IMR-90 (cell line): ENCODE data around the gene RBFOX1. TPM values are rescaled to one million over a fixed set of nuclear protein-coding genes. Genes with fewer than 3 reads are reported as not detected.

Experiments
- ATAC-seq: fragments of 200-7000 bp; cut with Tn5 transposase; 2 replicates; pipeline ENCODE4 v1.9.1; 2020; ENCODE audit warnings: low read depth, mild to moderate bottlenecking, moderate library complexity
- BruUV-seq: library from RNA; stranded (reverse); fragments of 400-500 nt; replicated peaks from 2 replicates; lab custom pipeline; 2021; lab: Mats Ljungman, UMichigan
- CTCF ChIA-PET: fragments of 300-600 bp; formaldehyde crosslinking; extraction: SDS; loops from one replicate; lab custom pipeline; 2021; ENCODE audit warnings: antibody characterized with exemption; lab: Yijun Ruan, JAX
- POLR2A ChIA-PET: fragments of 300-600 bp; sonication (Branson Sonifier 250); formaldehyde crosslinking; loops from one replicate; lab custom pipeline; 2022; ENCODE audit warnings: antibody characterized with exemption; ENCODE audit not compliant: unreplicated experiment; lab: Charles Lee
- DNase-seq: peaks from one replicate; pipeline ENCODE4 v3.0.0; 2013
- H2AFZ ChIP-seq: replicated peaks from 2 replicates; pipeline ENCODE3; 2013; ENCODE audit warnings: low read length, mild to moderate bottlenecking; ENCODE audit not compliant: poor library complexity
- H2AK5ac ChIP-seq: 2 replicates; pipeline ENCODE4 v1.6.1; 2013; ENCODE audit warnings: low read depth, low read length, inconsistent platforms
- H2AK9ac ChIP-seq: replicated peaks from 2 replicates; pipeline ENCODE3; 2013; ENCODE audit warnings: mild to moderate bottlenecking, low read depth, low read length, moderate library complexity; ENCODE audit not compliant: poor library complexity
- H2BK120ac ChIP-seq: 2 replicates; pipeline ENCODE4 v1.6.1; 2013; ENCODE audit warnings: low read depth, low read length, inconsistent platforms
- H2BK15ac ChIP-seq: 3 replicates; pipeline ENCODE4 v1.6.1; 2013; ENCODE audit warnings: low read depth, low read length, inconsistent platforms
- H2BK20ac ChIP-seq: 2 replicates; pipeline ENCODE4 v1.6.1; 2013; ENCODE audit warnings: low read depth, mild to moderate bottlenecking, inconsistent platforms, low read length, moderate library complexity
- H2BK5ac ChIP-seq: 2 replicates; pipeline ENCODE4 v1.6.1; 2013; ENCODE audit warnings: mild to moderate bottlenecking, low read depth, low read length, inconsistent platforms; ENCODE audit not compliant: poor library complexity, severe bottlenecking
- H3K14ac ChIP-seq: replicated peaks from 2 replicates; pipeline ENCODE4 v1.6.1; 2013; ENCODE audit warnings: low read depth, low read length, inconsistent platforms
- H3K18ac ChIP-seq: 2 replicates; pipeline ENCODE4 v1.6.1; 2013; ENCODE audit warnings: low read depth, low read length, control low read depth
- H3K23ac ChIP-seq: 2 replicates; pipeline ENCODE4 v1.6.1; 2013; ENCODE audit warnings: low read depth, low read length, inconsistent platforms
- H3K27ac ChIP-seq: 2 replicates; pipeline ENCODE4 v1.5.1; 2013; ENCODE audit warnings: mild to moderate bottlenecking, control low read depth, low read length; ENCODE audit not compliant: insufficient read depth
- H3K27me3 ChIP-seq: 2 replicates; pipeline ENCODE4 v1.6.1; 2013; ENCODE audit warnings: low read length; ENCODE audit not compliant: control insufficient read depth, insufficient read depth
- H3K36me3 ChIP-seq: 2 replicates; pipeline ENCODE4 v1.6.1; 2013; ENCODE audit warnings: low read length, mixed read lengths; ENCODE audit not compliant: control insufficient read depth, insufficient read depth
- H3K4ac ChIP-seq: 2 replicates; pipeline ENCODE4 v1.6.1; 2013; ENCODE audit warnings: low read depth, low read length, inconsistent platforms
- H3K4me1 ChIP-seq: 2 replicates; pipeline ENCODE4 v1.6.1; 2013; ENCODE audit warnings: low read length, mixed read lengths; ENCODE audit not compliant: control insufficient read depth, insufficient read depth
- H3K4me2 ChIP-seq: 2 replicates; pipeline ENCODE4 v1.6.1; 2013; ENCODE audit warnings: low read depth, mild to moderate bottlenecking, control low read depth, low read length, moderate library complexity
- H3K4me3 ChIP-seq: 2 replicates; pipeline ENCODE4 v1.5.1; 2013; ENCODE audit warnings: low read depth, mild to moderate bottlenecking, control low read depth, low read length, moderate library complexity; ENCODE audit not compliant: insufficient read depth
- H3K56ac ChIP-seq: 2 replicates; pipeline ENCODE4 v1.6.1; 2013; ENCODE audit warnings: low read length, inconsistent platforms; ENCODE audit not compliant: insufficient read depth; ENCODE audit errors: extremely low read depth
- H3K79me1 ChIP-seq, 2 experiments: 2 replicates each; pipeline ENCODE4 v1.6.1; 2013; ENCODE audit warnings: low read length in 2 of 2, inconsistent platforms in 1 of 2, low read depth in 1 of 2
- H3K9ac ChIP-seq: 2 replicates; pipeline ENCODE4 v1.6.1; 2013; ENCODE audit warnings: low read depth, low read length, control low read depth
- H3K9me1 ChIP-seq: 2 replicates; pipeline ENCODE4 v1.6.1; 2013; ENCODE audit warnings: low read length, inconsistent platforms; ENCODE audit not compliant: insufficient read depth
- H3K9me3 ChIP-seq: 2 replicates; pipeline ENCODE4 v1.6.1; 2013; ENCODE audit warnings: low read length; ENCODE audit not compliant: control insufficient read depth, insufficient read depth
- H4K20me1 ChIP-seq: 2 replicates; pipeline ENCODE4 v1.6.1; 2013; ENCODE audit warnings: low read length, inconsistent platforms; ENCODE audit not compliant: insufficient read depth
- H4K5ac ChIP-seq: 2 replicates; pipeline ENCODE4 v1.6.1; 2013; ENCODE audit warnings: mild to moderate bottlenecking, low read depth, low read length, control low read depth
- H4K8ac ChIP-seq, 2 experiments: 2 replicates each; pipeline ENCODE4 v1.6.1; 2013; ENCODE audit warnings: low read depth in 2 of 2, low read length in 2 of 2, control low read depth in 1 of 2, inconsistent platforms in 1 of 2
- H4K91ac ChIP-seq: 2 replicates; pipeline ENCODE4 v1.6.1; 2013; ENCODE audit warnings: low read depth, low read length, inconsistent platforms; ENCODE audit not compliant: insufficient read depth
- MAZ ChIP-seq: IDR thresholded peaks from 2 replicates; pipeline ENCODE4 v1.6.1; 2012; ENCODE audit warnings: low read depth, mild to moderate bottlenecking, low read length, improper control_type of control experiment, moderate library complexity, borderline replicate concordance
- NFE2L2 ChIP-seq: fragments of 150-350 bp; IDR thresholded peaks from 2 replicates; pipeline ENCODE4 v1.6.1; 2016; ENCODE audit warnings: low read depth, mild to moderate bottlenecking, low read length
- WGBS, 2 experiments: methylation state at CpG; one replicate each; pipeline versions ENCODE4 v1.1.5 to v1.1.7; 2013; ENCODE audit warnings: missing lambda C conversion rate in 2 of 2; ENCODE audit not compliant: insufficient read length in 1 of 2; ENCODE audit errors: extremely low coverage in 2 of 2; 5-methylcytosine and 5-hydroxymethylcytosine counted together
- dilution Hi-C: fragments of 300-500 bp; cut with HindIII; formaldehyde crosslinking; loops from one replicate; pipeline ENCODE4 v1.14.3; 2018; ENCODE audit warnings: low sequenced_read_pairs; ENCODE audit not compliant: unreplicated experiment
- in situ Hi-C: fragments of 300-500 bp; cut with MboI; formaldehyde crosslinking; loops from 3 replicates; pipeline ENCODE4 v1.14.3; 2019; ENCODE audit warnings: low sequenced_read_pairs, inconsistent platforms, mixed read lengths
- intact Hi-C: fragments of 100-400 bp; cut with micrococcal nuclease; formaldehyde crosslinking; loops from 2 replicates; pipeline ENCODE4 v1.10.0; 2022
- polyA plus RNA-seq, 3 experiments: library from polyadenylated mRNA; depleted of rRNA; stranded (reverse); fragments of >200 nt; gene quantifications; 2 replicates each; pipeline ENCODE4 v1.2.3, GENCODE V29; 2012; ENCODE audit warnings: low replicate concordance in 1 of 3
- total RNA-seq: library from RNA; depleted of rRNA; stranded (reverse); fragments of >200 nt; gene quantifications from 2 replicates; pipeline ENCODE4 v1.2.3, GENCODE V29; 2012

Gene RBFOX1
- total and polyA plus RNA-seq, 2 of the 4 experiments (the other 2 are of a cell fraction): not detected

DNA sequence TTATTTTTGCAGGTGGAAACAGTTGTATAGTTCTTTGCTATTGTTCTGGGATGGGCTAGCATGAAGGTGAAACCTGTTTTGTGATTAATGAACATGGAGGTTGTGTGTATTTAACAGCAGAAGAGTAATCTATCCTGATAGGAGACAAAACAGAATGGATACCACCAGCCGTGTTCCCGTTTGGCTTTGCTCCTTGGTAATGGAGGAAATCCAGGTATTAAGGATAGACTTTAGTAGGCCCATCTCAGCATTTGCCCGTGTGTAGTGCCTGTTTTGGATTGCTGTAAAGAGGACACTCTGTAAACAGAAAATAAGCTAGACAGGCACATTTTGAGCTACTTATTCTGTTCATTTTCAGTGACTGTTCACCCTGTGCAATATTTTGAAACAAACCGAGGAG, 215.1 kb downstream of the RBFOX1 start:
- no peak overlapping the region for H2BK5ac ChIP-seq
- H2BK20ac ChIP-seq: no peak overlapping the region
- no peak overlapping the region for H2BK120ac ChIP-seq
- H3K23ac ChIP-seq: no peak overlapping the region
- no peak overlapping the region for H2AK9ac ChIP-seq
- no peak overlapping the region for H4K91ac ChIP-seq
- POLR2A ChIA-PET: no interaction called here
- CTCF ChIA-PET: no interaction called here
- dilution Hi-C loops: no loop called here
- intact Hi-C loops: no loop called here
- no peaks in the 10 kb centered on the region for H4K20me1 ChIP-seq
- H3K4ac ChIP-seq: no peak overlapping the region
- ATAC-seq: no peak
- BruUV-seq: no TSS peak
- H4K5ac ChIP-seq: no peak overlapping the region
- H3K4me1 ChIP-seq: no peaks in the 10 kb centered on the region
- no peaks in the 10 kb centered on the region for H3K27me3 ChIP-seq
- no peak overlapping the region for H3K9ac ChIP-seq
- no peak overlapping the region for H3K4me2 ChIP-seq
- H3K56ac ChIP-seq: no peak overlapping the region
- no peak overlapping the region for H2AK5ac ChIP-seq
- WGBS, 2 experiments: no CpG with 5 or more reads among the region's 4 CpGs
- no peaks in the 10 kb centered on the region for H3K79me1 ChIP-seq
- H3K36me3 ChIP-seq: no peaks in the 10 kb centered on the region
- H3K18ac ChIP-seq: no peak overlapping the region
- no peak for TF ChIP-seq MAZ
- no peak for TF ChIP-seq NFE2L2
- no peak for DNase-seq
- H3K9me3 ChIP-seq: peaks cover 19% of the 10 kb centered on the region
- H4K8ac ChIP-seq: no peak overlapping the region
- H3K9me1 ChIP-seq: no peaks in the 10 kb centered on the region
- H3K4me3 ChIP-seq: no peak overlapping the region
- no peak overlapping the region for H3K27ac ChIP-seq
- H2AFZ ChIP-seq: no peak overlapping the region
- H2BK15ac ChIP-seq: no peak overlapping the region
- H3K14ac ChIP-seq: no peak overlapping the region
- in situ Hi-C loops: no loop called here
